Panc1 (cell line): ENCODE data around the gene CCDC15. TPM values are rescaled to one million over a fixed set of nuclear protein-coding genes. Genes with fewer than 3 reads are reported as not detected.

Experiments used
- ATAC-seq: fragments of 200-7000 bp; cut with Tn5 transposase; 2 replicates; pipeline ENCODE4 v1.9.1; 2020; ENCODE audit warnings: mild to moderate bottlenecking, moderate library complexity
- BruUV-seq: library from RNA; stranded (reverse); fragments of 400-500 nt; replicated peaks from 2 replicates; lab custom pipeline; 2021; lab: Mats Ljungman, UMichigan
- CTCF ChIA-PET: fragments of 300-600 bp; sonication (Branson Sonifier 250); formaldehyde crosslinking; loops from one replicate; lab custom pipeline; 2022; ENCODE audit warnings: antibody characterized with exemption; lab: Charles Lee
- POLR2A ChIA-PET: fragments of 300-600 bp; sonication (Branson Sonifier 250); formaldehyde crosslinking; loops from one replicate; lab custom pipeline; 2022; ENCODE audit warnings: antibody characterized with exemption; lab: Charles Lee
- DNase-seq: peaks from one replicate; pipeline ENCODE4 v3.0.0-alpha.2; 2010; ENCODE audit warnings: low read depth, low spot score
- H3K27ac ChIP-seq: 2 replicates; pipeline ENCODE4 v1.5.1; 2011; ENCODE audit warnings: mild to moderate bottlenecking, low read length, inconsistent platforms
- H3K27me3 ChIP-seq: fragments of 200-500 bp; sonication (Bioruptor generic); 2 replicates; pipeline ENCODE4 v1.6.0; 2014; ENCODE audit warnings: low read length, inconsistent platforms; ENCODE audit not compliant: control insufficient read depth, insufficient read depth
- H3K36me3 ChIP-seq: fragments of 200-500 bp; sonication (Bioruptor generic); 2 replicates; pipeline ENCODE4 v1.5.1; 2014; ENCODE audit warnings: inconsistent platforms, mild to moderate bottlenecking, low read length, moderate library complexity; ENCODE audit not compliant: control insufficient read depth, insufficient read depth
- H3K4me1 ChIP-seq: 2 replicates; pipeline ENCODE4 v1.5.1; 2011; ENCODE audit warnings: inconsistent platforms, mild to moderate bottlenecking, low read length, moderate library complexity; ENCODE audit not compliant: control insufficient read depth, insufficient read depth
- H3K4me3 ChIP-seq, 2 experiments: 2 replicates each; pipeline ENCODE4 v1.5.1; 2011 to 2012; ENCODE audit warnings: low read depth in 2 of 2, low read length in 2 of 2, mild to moderate bottlenecking in 2 of 2, inconsistent platforms in 1 of 2, moderate library complexity in 1 of 2
- H3K9me3 ChIP-seq: fragments of 200-500 bp; sonication (Bioruptor generic); 2 replicates; pipeline ENCODE4 v1.5.1; 2014; ENCODE audit warnings: low read depth, mild to moderate bottlenecking, inconsistent platforms, low read length, moderate library complexity; ENCODE audit not compliant: control insufficient read depth, insufficient read depth
- POLR2AphosphoS5 ChIP-seq: IDR thresholded peaks from 2 replicates; pipeline ENCODE4 v1.6.1; 2012; ENCODE audit warnings: mild to moderate bottlenecking, low read depth, low read length, moderate library complexity
- SIN3A ChIP-seq: IDR thresholded peaks from 2 replicates; pipeline ENCODE4 v1.6.1; 2012; ENCODE audit warnings: low read depth, mild to moderate bottlenecking, low read length, moderate library complexity, borderline replicate concordance; ENCODE audit not compliant: insufficient read depth
- TCF7L2 ChIP-seq: IDR thresholded peaks from 2 replicates; pipeline ENCODE4 v1.6.1; 2011; ENCODE audit warnings: mild to moderate bottlenecking, low read depth, low read length, inconsistent platforms
- in situ Hi-C: cut with HindIII; loops from 2 replicates; pipeline ENCODE4 v1.10.0; 2016; ENCODE audit warnings: low sequenced_read_pairs, low pct_unique_long_range_greater_than_20kb
- intact Hi-C: fragments of 100-400 bp; cut with micrococcal nuclease; formaldehyde crosslinking; loops from one replicate; pipeline ENCODE4 v1.10.0; 2022; ENCODE audit not compliant: unreplicated experiment
- total RNA-seq: library from RNA; stranded (reverse); gene quantifications from one replicate; pipeline ENCODE4 v1.2.1, GENCODE V29; 2021; ENCODE audit not compliant: unreplicated experiment
- TF ChIP-seq, protein P1 (sequence below), 2 experiments: IDR thresholded peaks; 2 replicates each; pipeline ENCODE4 v1.6.1; 2011 to 2012; ENCODE audit warnings: low read depth in 2 of 2, control low read depth in 1 of 2, low read length in 1 of 2, mild to moderate bottlenecking in 1 of 2, moderate library complexity in 1 of 2; ENCODE audit not compliant: insufficient read depth in 1 of 2
- TF ChIP-seq, protein P2 (sequence below): fragments of 450-650 bp; IDR thresholded peaks from 2 replicates; pipeline ENCODE4 v1.5.1; 2017; ENCODE audit warnings: mild to moderate bottlenecking

CCDC15 gene
- total RNA-seq, 1 experiment from 2014 or later, result 2.8 TPM

DNA sequence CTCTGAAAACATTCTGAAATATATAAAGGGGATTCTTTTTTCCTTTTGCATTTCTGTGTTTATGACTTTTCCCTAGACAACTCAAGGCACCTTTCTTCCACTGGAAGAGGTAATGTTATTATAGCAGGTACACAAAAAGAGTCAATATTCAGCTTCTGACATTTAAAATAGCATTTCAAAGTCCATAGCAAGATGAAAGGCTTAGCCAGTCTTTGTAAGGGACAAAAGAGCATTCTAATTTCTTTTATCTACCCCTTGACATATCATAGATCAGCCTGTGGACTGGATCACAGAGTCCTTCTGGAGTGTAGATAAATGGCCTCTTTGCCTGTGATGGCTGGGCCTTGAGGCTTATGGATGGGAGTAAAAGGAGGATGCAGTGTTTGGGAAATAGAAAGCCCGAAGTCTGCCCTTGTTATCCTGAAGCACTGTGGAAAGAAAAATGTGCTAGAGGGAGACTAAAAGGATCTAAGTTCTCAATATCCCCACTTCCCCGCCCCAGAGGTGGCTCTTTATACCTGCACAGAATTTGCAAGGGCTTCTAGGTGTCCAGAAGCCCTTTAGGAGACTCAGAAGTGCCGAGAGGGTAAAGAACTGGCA, 16.6 kb upstream of the CCDC15 start:
- no peak overlapping the region for H3K27ac ChIP-seq
- H3K27me3 ChIP-seq, result peaks cover 24% of the 10 kb centered on the region
- no peak for DNase-seq
- H3K4me1 ChIP-seq, result no peaks in the 10 kb centered on the region
- no peaks in the 10 kb centered on the region for H3K36me3 ChIP-seq
- in situ Hi-C loops (no loop called here), intact Hi-C loops (no loop called here)
- ATAC-seq, result no peak
- ChIA-PET POLR2A (no interaction called here), CTCF (no interaction called here)
- TF ChIP-seq SIN3A (no peak), POLR2AphosphoS5 (no peak), TCF7L2 (no peak)
- TF ChIP-seq, protein P1, sequence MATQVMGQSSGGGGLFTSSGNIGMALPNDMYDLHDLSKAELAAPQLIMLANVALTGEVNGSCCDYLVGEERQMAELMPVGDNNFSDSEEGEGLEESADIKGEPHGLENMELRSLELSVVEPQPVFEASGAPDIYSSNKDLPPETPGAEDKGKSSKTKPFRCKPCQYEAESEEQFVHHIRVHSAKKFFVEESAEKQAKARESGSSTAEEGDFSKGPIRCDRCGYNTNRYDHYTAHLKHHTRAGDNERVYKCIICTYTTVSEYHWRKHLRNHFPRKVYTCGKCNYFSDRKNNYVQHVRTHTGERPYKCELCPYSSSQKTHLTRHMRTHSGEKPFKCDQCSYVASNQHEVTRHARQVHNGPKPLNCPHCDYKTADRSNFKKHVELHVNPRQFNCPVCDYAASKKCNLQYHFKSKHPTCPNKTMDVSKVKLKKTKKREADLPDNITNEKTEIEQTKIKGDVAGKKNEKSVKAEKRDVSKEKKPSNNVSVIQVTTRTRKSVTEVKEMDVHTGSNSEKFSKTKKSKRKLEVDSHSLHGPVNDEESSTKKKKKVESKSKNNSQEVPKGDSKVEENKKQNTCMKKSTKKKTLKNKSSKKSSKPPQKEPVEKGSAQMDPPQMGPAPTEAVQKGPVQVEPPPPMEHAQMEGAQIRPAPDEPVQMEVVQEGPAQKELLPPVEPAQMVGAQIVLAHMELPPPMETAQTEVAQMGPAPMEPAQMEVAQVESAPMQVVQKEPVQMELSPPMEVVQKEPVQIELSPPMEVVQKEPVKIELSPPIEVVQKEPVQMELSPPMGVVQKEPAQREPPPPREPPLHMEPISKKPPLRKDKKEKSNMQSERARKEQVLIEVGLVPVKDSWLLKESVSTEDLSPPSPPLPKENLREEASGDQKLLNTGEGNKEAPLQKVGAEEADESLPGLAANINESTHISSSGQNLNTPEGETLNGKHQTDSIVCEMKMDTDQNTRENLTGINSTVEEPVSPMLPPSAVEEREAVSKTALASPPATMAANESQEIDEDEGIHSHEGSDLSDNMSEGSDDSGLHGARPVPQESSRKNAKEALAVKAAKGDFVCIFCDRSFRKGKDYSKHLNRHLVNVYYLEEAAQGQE (IDR thresholded peaks at IDR 0.05; ENCODE audit: insufficient read depth in 1 of 2, low read depth in 2 of 2, low read length in 1 of 2), result no peak
- TF ChIP-seq, protein P2, sequence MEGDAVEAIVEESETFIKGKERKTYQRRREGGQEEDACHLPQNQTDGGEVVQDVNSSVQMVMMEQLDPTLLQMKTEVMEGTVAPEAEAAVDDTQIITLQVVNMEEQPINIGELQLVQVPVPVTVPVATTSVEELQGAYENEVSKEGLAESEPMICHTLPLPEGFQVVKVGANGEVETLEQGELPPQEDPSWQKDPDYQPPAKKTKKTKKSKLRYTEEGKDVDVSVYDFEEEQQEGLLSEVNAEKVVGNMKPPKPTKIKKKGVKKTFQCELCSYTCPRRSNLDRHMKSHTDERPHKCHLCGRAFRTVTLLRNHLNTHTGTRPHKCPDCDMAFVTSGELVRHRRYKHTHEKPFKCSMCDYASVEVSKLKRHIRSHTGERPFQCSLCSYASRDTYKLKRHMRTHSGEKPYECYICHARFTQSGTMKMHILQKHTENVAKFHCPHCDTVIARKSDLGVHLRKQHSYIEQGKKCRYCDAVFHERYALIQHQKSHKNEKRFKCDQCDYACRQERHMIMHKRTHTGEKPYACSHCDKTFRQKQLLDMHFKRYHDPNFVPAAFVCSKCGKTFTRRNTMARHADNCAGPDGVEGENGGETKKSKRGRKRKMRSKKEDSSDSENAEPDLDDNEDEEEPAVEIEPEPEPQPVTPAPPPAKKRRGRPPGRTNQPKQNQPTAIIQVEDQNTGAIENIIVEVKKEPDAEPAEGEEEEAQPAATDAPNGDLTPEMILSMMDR, result no peak
- H3K4me3 ChIP-seq, result no peak overlapping the region
- no TSS peak for BruUV-seq
- H3K9me3 ChIP-seq, result no peaks in the 10 kb centered on the region

DNA sequence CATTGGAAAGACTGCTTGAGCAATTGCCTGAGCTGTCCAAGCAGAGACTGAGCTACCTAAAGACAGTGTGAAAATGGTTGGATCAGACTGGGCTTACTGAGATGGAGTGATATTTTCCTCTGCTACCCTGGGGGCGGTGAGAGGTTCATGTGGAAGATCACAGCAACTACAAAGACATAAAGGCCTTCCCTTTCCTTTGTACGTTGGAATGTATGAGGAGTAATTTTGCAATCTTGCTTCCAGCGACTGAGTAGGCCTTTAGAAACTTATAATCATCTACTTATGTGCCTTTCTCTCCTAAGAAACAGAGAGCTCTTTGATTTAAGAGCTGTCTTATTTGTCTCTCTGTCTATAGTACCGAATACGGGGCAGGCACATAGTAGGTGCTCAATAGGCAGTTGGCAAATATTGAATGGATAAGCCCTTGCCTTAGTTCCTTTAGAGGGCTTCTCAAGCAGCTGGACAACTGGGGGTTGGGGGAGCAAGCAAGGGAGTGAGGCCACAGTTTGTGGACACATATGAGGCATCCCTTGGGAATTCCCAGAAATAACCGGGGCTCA, 15.7 kb upstream of the CCDC15 start:
- H3K36me3 ChIP-seq, result no peaks in the 10 kb centered on the region
- no peak overlapping the region for H3K4me3 ChIP-seq
- DNase-seq, result no peak
- BruUV-seq, result no TSS peak
- no peak overlapping the region for H3K27ac ChIP-seq
- H3K27me3 ChIP-seq, result peaks cover 24% of the 10 kb centered on the region
- in situ Hi-C loops (no loop called here), intact Hi-C loops (no loop called here)
- TF ChIP-seq, protein P1 (IDR thresholded peaks at IDR 0.05; ENCODE audit: insufficient read depth in 1 of 2, low read depth in 2 of 2, low read length in 1 of 2), result no peak
- TF ChIP-seq, protein P2, result no peak
- TF ChIP-seq POLR2AphosphoS5, result no peak
- TF ChIP-seq SIN3A, result no peak
- no peak for TF ChIP-seq TCF7L2
- ChIA-PET CTCF (no interaction called here), POLR2A (no interaction called here)
- H3K4me1 ChIP-seq, result no peaks in the 10 kb centered on the region
- no peak for ATAC-seq
- no peaks in the 10 kb centered on the region for H3K9me3 ChIP-seq
